Central memory CD4-positive, alpha-beta T cell (primary cell): ENCODE results near the gene IMPG2.

Experiments used
- DNase-seq: peaks from one replicate; pipeline ENCODE4 v3.0.0; 2022

IMPG2 gene

GRCh38 chr3:101179637-101180036 lies 140.7 kb downstream of the IMPG2 start:
- no peak for DNase-seq

DNA sequence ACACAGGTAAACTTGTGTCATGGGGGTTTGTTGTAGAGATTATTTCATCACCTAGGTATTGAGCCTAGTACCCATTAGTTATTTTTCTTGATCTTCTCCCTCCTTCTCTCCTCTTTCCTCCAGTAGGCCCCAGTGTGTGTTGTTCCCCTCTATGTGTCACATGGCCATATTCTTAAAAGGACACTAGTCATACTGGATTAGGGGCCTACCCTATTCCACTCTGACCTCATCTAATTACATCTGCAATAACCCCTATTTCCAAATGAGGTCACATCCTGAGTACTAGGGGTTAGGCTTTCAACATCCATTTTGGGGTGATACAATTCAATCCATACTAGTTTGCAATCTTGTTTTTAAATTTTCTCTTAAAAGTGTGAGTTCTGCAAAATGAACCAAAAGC lies 142.8 kb downstream of the IMPG2 start:
- DNase-seq = no peak
